Fibroblast of lung (primary cell): ENCODE results near the gene DLX4.

Experiments
- CTCF ChIP-seq, 2 donors: IDR thresholded peaks in 1 of 2; conservative IDR thresholded peaks in 1 of 2; 1 replicate in 1 of 2; 2 replicates in 1 of 2; pipeline ENCODE4 v1.5.1; 2011 to 2012; ENCODE audit warnings: low read length in 2 of 2, control low read depth in 1 of 2, inconsistent platforms in 1 of 2, low read depth in 1 of 2, mild to moderate bottlenecking in 1 of 2
- EZH2 ChIP-seq: IDR thresholded peaks from 2 replicates; pipeline ENCODE4 v1.5.1; 2012; ENCODE audit warnings: low read length, control low read depth, mild to moderate bottlenecking; ENCODE audit errors: missing control alignments

- TF ChIP-seq CTCF (conservative IDR thresholded peaks at IDR 0.05 in 1 of 2, IDR thresholded peaks at IDR 0.05 in 1 of 2; ENCODE audit: low read depth in 1 of 2, low read length in 2 of 2) (no peak), EZH2 (no peak)
Measured at GRCh38 chr17:50015146-50015545, 46.2 kb downstream of the DLX4 start.
